Peyer's patch (tissue), 4 donors: ENCODE results near the gene CERKL.

Experiments used
- POLR2A ChIP-seq, 2 donors: fragments of 450-650 bp; IDR thresholded peaks; one replicate each; pipeline ENCODE4 v1.5.1; 2017; ENCODE audit warnings: antibody characterized with exemption in 2 of 2, mild to moderate bottlenecking in 2 of 2, moderate library complexity in 2 of 2
- TF ChIP-seq, protein P1 (sequence below), 6 experiments: fragments of 450-650 bp in 4 of 6; fragments of 200-600 bp in 2 of 6; sonication (generic) in 1 of 6; IDR thresholded peaks; one replicate each; pipeline ENCODE4 v1.5.1; 2017 to 2019; ENCODE audit warnings: antibody characterized with exemption in 6 of 6, mild to moderate bottlenecking in 3 of 6, moderate library complexity in 1 of 6

DNA sequence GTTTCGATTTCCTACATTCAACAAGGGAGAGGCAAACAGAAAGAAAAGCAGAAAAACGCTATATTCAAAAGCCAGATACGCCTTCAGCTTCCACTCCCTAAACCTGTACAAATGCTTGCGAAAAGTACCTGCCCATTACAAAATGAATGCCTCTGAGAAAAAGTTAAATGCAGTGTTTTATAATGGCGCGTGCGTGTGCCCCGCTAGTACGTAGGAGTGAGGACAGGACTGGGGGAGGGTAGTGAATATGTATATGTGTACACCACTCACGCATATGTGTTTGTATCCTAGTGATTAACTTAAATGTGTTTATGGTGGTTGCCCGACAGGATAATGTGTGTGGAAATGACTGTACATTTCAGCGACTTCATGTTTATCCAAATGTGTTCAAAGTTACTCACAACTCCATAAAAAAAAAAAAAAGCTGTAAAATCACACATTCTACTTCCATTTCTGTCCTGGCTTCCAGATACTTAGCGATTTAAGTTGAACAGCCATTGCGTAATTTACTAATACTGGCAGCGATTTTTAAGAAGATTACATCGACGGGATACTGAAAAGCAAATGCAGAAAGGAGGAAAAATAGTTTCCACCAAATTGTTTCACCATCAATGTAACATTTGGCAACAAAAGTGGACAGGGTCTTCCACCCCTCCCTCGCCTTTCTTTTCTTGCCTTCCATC lies 22.1 kb upstream of the CERKL start:
- no peak for TF ChIP-seq POLR2A (IDR thresholded peaks at IDR 0.05)
- TF ChIP-seq, protein P1, sequence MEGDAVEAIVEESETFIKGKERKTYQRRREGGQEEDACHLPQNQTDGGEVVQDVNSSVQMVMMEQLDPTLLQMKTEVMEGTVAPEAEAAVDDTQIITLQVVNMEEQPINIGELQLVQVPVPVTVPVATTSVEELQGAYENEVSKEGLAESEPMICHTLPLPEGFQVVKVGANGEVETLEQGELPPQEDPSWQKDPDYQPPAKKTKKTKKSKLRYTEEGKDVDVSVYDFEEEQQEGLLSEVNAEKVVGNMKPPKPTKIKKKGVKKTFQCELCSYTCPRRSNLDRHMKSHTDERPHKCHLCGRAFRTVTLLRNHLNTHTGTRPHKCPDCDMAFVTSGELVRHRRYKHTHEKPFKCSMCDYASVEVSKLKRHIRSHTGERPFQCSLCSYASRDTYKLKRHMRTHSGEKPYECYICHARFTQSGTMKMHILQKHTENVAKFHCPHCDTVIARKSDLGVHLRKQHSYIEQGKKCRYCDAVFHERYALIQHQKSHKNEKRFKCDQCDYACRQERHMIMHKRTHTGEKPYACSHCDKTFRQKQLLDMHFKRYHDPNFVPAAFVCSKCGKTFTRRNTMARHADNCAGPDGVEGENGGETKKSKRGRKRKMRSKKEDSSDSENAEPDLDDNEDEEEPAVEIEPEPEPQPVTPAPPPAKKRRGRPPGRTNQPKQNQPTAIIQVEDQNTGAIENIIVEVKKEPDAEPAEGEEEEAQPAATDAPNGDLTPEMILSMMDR (IDR thresholded peaks at IDR 0.05), result no peak
